NOMO-1 (cell line): Measurements from ENCODE around the gene MAP3K9.
"Not testable (repeated sequence)": the region's sequence is repeated elsewhere in the genome, so short reads cannot be mapped to it uniquely, and the experiment has no call there.

Source experiments
- DNase-seq, 2 experiments: peaks; one replicate each; lab custom pipeline; 2025; ENCODE audit not compliant: unreplicated experiment in 2 of 2; lab: John Stamatoyannopoulos, UW

Gene MAP3K9

GRCh38 chr14:70726651-70727375, 82.5 kb downstream of the MAP3K9 start:
- no peak for DNase-seq

DNA sequence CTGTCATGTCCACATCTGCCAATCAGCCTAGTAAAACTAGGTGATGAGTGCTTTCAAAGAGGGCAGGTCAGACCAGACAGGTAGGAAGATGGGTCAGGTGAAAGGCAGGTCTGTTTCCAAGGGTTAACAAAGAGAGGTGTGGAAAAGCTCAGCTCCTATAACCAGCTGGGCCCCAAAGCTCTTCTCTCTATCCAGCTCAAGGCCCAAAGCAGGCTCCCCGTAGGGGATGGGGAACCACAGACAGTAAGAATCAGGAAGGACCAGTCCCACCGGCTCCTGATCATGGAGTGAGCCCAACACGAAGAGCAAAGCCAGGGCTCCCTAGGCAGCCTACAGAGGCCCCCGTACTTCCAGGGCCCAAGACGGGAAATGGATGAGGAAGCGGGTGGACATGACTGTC, 84.4 kb downstream of the MAP3K9 start:
- no peak for DNase-seq

DNA sequence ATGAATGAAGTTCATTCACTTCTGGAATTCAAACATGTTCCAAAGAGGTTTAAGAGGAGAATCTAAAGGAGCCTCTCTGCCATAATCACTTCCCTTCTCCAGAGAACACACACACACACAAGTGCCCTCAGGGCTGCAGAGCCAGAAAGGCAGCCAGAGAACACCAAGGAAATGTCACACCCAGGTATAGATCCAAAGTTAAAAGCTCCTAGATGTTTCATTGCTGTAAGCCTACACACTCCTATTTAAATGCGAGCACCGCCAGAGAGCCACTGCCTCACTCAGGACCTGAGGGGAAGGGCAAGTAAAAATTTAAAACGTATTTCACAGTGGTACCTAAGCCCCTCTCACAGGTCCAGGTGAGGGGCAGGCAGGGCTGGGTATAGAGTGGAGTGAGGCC, 85.2 kb downstream of the MAP3K9 start:
- no peak for DNase-seq

DNA sequence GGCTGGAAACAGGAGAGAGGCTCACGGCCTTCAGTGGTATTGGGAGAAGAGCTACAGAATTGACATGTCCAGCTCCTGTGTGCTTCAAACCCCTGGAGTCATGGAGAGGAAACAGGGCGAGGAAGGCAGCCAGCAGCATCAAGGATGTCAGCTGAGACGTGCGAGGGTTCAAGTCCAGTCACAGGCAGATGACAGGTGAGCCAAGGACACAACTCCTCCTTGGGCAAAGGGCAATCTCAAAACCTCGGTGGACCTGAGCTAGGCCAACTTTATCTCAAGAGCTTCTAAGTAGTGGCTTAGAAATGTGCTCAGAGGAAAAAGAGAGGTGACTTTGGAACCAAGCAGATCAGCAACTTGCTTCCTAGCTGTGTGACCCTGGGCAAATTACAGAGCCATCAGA, 86.0 kb downstream of the MAP3K9 start:
- DNase-seq: no peak

DNA sequence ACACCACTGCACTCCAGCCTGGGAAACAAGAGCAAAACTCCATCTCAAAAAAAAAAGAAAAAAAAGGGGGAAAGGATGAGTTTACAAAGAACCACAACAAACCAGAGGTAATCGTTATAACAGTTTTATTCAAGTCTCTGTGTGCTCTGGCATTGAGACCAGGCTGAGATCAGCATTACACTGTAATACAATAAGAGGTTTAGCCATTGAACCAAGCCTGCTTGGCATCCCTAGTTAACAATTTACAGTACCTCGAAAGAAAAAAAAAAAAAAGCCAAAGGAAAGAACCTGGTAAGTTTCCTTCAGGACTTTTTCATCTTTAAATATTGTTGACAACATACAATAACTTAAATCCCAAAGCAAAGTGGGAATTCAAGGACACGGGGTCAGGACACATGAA, 86.9 kb downstream of the MAP3K9 start:
- no peak for DNase-seq

DNA sequence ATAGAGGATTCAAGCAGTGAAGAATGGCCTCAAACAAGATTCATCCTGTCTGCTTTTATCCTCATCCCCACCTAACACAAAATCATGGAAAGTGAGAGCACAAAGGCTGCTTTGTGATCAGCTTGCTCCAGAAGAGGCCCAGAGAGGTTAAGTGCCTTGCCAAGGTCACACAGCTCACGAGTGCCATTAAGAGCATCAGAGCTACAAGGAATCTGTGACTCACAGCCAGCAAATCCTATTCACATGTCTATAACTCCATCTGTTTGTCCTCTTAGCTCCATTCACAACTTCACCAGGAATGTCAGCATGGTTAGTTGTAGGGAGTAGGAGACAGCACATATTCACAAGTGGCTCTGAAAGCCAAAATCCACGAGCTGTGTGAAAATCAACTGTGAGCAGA, 87.8 kb downstream of the MAP3K9 start:
- DNase-seq: no peak

GRCh38 chr14:70718383-70719118, 90.8 kb downstream of the MAP3K9 start:
- no peak for DNase-seq

- DNase-seq: no peak
Observed at GRCh38 chr14:70716958-70717357, 92.4 kb downstream of the MAP3K9 start.

- DNase-seq: no peak
Observed at GRCh38 chr14:70716483-70716882, 92.8 kb downstream of the MAP3K9 start.

DNA sequence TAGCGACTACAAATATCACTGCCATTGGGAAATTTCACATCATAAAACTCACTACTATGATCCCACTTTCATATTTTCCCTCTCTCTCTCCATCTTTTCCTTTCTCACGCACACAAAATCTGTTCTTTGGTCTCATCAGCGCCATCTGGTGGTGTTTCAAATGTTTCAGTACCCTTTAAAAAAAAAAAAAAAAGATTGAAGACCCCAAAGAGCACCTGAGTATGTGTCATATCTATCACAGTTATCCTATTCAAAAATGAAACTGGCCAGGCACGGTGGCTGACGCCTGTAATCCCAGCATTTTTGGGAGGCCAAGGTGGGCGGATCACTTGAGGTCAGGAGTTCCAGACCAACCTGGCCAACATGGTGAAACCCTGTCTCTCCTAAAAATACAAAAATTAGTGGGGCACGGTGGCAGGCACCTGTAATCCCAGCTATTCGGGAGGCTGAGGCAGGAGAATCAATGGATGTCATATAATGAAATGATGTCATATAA, 95.2 kb downstream of the MAP3K9 start:
- peak in 1 of 2 experiments; percentile 43 for DNase-seq

- no peak for DNase-seq
Observed at GRCh38 chr14:70713511-70713916, 95.8 kb downstream of the MAP3K9 start.

DNA sequence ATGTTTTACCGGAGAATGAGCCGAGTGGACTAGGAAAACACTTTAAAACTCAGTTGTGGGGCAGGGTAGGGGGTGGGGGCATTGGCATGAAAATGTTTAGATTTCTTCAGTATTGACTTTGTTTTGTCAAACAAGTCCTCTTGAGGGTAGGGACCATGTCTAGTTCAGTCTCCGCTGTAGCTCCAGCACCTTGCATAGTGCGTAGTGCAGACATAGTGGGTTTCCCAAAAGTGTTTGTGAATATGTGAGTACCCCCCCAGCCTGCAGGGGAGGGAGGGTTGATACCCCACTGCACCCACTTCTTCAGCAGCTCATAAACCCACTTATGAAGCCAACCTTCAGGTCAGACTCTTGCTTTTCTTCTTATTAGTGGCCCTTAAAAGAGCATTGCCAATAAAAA, 96.2 kb downstream of the MAP3K9 start:
- no peak for DNase-seq

- DNase-seq: no peak
Observed at GRCh38 chr14:70711451-70711850, 97.9 kb downstream of the MAP3K9 start.

GRCh38 chr14:70709726-70710382, 99.5 kb downstream of the MAP3K9 start:
- no peak for DNase-seq

DNA sequence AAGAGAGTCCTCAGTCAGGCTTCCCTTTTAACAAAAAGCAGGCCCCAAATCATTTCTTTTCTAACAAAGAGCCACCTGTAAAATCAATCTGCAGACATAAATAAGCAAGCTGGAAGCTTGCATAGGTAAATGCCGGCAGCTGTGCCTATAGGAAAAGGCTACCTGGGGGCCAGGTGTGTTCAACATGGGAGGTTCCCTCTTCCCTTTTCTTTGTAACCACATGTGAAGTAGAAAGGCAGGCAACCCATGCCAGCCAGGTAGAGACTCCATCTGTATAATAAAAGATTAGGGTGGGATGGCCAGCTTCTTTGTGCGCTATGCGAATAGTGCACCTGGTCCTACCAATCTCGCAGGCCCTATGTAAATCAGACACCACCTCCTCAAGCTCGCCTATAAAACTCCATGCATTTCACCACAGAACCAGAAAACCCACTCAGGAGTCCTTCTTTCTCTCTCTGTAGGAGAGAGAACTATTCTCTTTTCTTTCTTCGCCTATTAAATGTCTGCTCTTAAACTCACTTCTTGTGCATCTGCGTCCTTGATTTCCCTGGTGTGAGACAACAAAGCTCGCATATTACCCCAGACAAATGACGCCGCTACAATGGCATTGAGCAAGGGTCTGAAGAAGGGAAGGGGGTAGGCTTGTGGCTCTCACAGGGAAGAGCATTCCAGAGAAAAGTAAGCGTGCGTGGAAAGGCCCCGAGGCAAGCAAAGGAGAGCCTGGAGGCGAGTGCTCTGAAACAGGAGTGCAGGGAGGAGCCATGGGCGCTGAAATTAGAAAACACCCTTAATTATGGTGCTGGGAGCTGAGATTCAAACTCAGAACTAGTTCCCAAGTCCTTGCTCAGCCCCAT, 100.4 kb downstream of the MAP3K9 start:
- DNase-seq: no peak

- DNase-seq: peak in 1 of 2 experiments; percentile 29
Observed at GRCh38 chr14:70707138-70708038, 101.9 kb downstream of the MAP3K9 start.

- DNase-seq: no peak
Observed at GRCh38 chr14:70706177-70706576, 103.1 kb downstream of the MAP3K9 start.

DNA sequence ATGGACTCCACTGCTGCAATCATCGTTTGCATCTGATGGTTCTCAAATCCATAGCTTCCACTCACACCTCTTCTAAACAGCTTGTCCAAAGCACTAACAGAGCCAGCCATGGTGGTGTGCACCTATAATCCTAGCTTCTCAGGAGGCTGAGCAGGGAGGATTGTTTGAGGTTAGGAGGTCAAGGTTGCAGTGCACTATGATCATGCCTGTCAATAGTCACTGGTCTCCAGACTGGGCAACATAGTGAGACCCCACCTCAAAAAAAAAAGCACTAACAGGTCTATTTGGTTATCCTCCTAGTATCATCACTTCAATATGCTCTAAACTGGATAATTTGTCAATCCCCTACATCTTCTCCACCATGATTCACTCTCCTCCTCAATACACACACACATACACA, 104.4 kb downstream of the MAP3K9 start:
- DNase-seq: no peak

DNA sequence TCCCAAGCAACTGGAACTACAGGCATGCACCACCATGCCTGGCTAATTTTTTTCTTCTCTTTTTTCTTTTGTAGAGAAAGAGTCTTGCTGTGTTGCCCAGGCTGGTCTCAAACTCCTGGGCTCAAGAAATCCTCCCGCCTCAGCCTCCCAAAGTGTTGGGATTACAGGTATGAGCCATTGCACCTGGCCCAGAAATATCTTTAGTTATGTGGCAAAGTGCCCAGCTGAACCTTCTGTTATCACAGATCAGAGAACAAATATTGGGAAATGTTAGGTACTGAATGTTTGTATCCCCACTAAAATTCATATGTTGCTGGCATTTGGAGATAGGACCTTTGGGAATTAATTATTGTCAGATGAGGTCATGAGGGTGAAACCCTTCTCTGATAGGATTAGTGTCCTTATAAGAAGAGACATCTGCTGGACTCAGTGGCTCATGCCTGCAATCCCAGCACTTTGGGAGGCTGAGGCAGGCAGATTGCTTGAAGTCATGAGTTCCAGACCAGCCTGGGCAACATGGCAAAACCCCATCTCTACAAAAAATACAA, 105.6 kb downstream of the MAP3K9 start:
- not testable (repeated sequence) for DNase-seq
